ENCODE results near the gene GALNT17.

DNA sequence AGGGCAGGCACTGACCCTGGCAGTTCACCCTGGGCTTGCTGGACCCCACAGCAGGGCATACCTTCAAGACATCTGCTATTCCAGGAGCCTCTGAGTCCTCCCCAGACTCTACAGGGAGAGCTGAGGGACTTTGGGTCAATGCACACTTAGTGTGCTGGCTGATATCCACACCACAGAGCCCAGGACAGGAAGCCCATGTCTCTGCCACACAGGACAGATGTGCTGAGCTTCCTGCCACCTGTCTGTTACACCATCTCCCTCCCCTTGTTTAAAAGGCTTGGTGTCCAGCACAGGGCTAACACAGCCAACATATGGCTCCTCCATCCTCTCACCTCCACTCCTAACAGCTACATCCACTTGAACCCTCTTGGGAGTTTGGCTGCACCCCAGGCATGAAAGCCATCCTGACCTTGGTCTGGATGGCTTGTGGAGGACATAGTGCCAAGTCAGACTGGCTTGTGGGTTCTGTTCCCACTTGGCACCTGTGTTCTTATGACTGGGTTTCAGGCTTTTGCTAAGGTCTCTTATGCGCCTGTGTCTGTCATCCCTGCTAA, 529.8 kb downstream of the GALNT17 start:
- TF ChIP-seq EP300 (conservative IDR thresholded peaks at IDR 0.05; ENCODE audit: poor library complexity, severe bottlenecking) = no peak
- TF ChIP-seq, protein P1, sequence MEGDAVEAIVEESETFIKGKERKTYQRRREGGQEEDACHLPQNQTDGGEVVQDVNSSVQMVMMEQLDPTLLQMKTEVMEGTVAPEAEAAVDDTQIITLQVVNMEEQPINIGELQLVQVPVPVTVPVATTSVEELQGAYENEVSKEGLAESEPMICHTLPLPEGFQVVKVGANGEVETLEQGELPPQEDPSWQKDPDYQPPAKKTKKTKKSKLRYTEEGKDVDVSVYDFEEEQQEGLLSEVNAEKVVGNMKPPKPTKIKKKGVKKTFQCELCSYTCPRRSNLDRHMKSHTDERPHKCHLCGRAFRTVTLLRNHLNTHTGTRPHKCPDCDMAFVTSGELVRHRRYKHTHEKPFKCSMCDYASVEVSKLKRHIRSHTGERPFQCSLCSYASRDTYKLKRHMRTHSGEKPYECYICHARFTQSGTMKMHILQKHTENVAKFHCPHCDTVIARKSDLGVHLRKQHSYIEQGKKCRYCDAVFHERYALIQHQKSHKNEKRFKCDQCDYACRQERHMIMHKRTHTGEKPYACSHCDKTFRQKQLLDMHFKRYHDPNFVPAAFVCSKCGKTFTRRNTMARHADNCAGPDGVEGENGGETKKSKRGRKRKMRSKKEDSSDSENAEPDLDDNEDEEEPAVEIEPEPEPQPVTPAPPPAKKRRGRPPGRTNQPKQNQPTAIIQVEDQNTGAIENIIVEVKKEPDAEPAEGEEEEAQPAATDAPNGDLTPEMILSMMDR (IDR thresholded peaks at IDR 0.05; ENCODE audit: poor library complexity, severe bottlenecking) = no peak
- no peak for TF ChIP-seq TAF1 (IDR thresholded peaks at IDR 0.05; ENCODE audit: low read depth)
- no peak for TF ChIP-seq SMC3 (conservative IDR thresholded peaks at IDR 0.05; ENCODE audit: poor library complexity)
- TF ChIP-seq, protein P2, sequence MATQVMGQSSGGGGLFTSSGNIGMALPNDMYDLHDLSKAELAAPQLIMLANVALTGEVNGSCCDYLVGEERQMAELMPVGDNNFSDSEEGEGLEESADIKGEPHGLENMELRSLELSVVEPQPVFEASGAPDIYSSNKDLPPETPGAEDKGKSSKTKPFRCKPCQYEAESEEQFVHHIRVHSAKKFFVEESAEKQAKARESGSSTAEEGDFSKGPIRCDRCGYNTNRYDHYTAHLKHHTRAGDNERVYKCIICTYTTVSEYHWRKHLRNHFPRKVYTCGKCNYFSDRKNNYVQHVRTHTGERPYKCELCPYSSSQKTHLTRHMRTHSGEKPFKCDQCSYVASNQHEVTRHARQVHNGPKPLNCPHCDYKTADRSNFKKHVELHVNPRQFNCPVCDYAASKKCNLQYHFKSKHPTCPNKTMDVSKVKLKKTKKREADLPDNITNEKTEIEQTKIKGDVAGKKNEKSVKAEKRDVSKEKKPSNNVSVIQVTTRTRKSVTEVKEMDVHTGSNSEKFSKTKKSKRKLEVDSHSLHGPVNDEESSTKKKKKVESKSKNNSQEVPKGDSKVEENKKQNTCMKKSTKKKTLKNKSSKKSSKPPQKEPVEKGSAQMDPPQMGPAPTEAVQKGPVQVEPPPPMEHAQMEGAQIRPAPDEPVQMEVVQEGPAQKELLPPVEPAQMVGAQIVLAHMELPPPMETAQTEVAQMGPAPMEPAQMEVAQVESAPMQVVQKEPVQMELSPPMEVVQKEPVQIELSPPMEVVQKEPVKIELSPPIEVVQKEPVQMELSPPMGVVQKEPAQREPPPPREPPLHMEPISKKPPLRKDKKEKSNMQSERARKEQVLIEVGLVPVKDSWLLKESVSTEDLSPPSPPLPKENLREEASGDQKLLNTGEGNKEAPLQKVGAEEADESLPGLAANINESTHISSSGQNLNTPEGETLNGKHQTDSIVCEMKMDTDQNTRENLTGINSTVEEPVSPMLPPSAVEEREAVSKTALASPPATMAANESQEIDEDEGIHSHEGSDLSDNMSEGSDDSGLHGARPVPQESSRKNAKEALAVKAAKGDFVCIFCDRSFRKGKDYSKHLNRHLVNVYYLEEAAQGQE (IDR thresholded peaks at IDR 0.05; ENCODE audit: borderline replicate concordance) = no peak
- no peak for TF ChIP-seq EZH2 (IDR thresholded peaks at IDR 0.05; ENCODE audit: borderline replicate concordance, insufficient read depth, low read length, poor library complexity, severe bottlenecking)
- TF ChIP-seq POLR2AphosphoS5 (IDR thresholded peaks at IDR 0.05) = no peak
- no peak for TF ChIP-seq MXI1 (conservative IDR thresholded peaks at IDR 0.05; ENCODE audit: poor library complexity, severe bottlenecking)

Measured in neural cell (in vitro differentiated cells).